A172 (cell line): ENCODE results near the gene CD82. TPM values are rescaled to one million over a fixed set of nuclear protein-coding genes. Genes with fewer than 3 reads are reported as not detected.

Source experiments
- total RNA-seq: library from RNA; depleted of rRNA; stranded (reverse); fragments of >200 nt; shearing (Covaris generic); gene quantifications from 2 replicates; pipeline ENCODE4 v1.2.3, GENCODE V29; 2014; rRNA removed

The CD82 gene
- total RNA-seq, 1 experiment from 2014 or later: 40.3 TPM

Other genes with a start within 250 kb of the CD82 start
- not detected in 2 replicates for gene TSPAN18, start 161.3 kb downstream of the CD82 start, total RNA-seq